SK-N-SH (cell line): Measurements from ENCODE around the gene ARHGEF1. TPM values are rescaled to one million over a fixed set of nuclear protein-coding genes. Genes with fewer than 3 reads are reported as not detected.
A peak's percentile ranks its signal among the peaks of the same experiment; 100 is the strongest.

Experiments
- CTCF ChIA-PET: fragments of 300-600, 350-600 bp; formaldehyde crosslinking; extraction: SDS; loops from one replicate; lab custom pipeline; 2021; lab: Yijun Ruan, JAX
- POLR2A ChIA-PET: fragments of 350-600 bp; sonication (Branson Sonifier 250); formaldehyde crosslinking; extraction: SDS; loops from one replicate; lab custom pipeline; 2020; ENCODE audit warnings: antibody characterized with exemption, inconsistent platforms; lab: Yijun Ruan, JAX
- DNase-seq: peaks from one replicate; pipeline ENCODE4 v3.0.0; 2012
- H2AFZ ChIP-seq: fragments of 200-600 bp; sonication (generic); 2 replicates; pipeline ENCODE4 v1.8.1; 2016; ENCODE audit warnings: antibody characterized with exemption, mild to moderate bottlenecking, low read depth
- H3F3A ChIP-seq: fragments of 200-600 bp; sonication (generic); replicated peaks from 2 replicates; pipeline ENCODE3; 2016; ENCODE audit warnings: antibody characterized with exemption, mild to moderate bottlenecking; ENCODE audit not compliant: insufficient read depth
- H3K27ac ChIP-seq, 2 experiments: fragments of 200-500 bp in 1 of 2; fragments of 200-600 bp in 1 of 2; sonication (Bioruptor generic) in 1 of 2; sonication (generic), shearing (Covaris generic) in 1 of 2; 2 replicates each; pipeline versions ENCODE4 v1.5.1 to v1.6.1; 2014 to 2016; ENCODE audit warnings: low read depth in 2 of 2, inconsistent platforms in 1 of 2, low read length in 1 of 2, mild to moderate bottlenecking in 1 of 2, mixed read lengths in 1 of 2
- H3K27me3 ChIP-seq: fragments of 200-600 bp; sonication (generic), shearing (Covaris generic); 2 replicates; pipeline ENCODE4 v1.6.1; 2016; ENCODE audit warnings: mixed run types; ENCODE audit not compliant: insufficient read depth
- H3K36me3 ChIP-seq, 2 experiments: fragments of 200-500 bp in 1 of 2; fragments of 200-600 bp in 1 of 2; sonication (Bioruptor generic) in 1 of 2; sonication (generic) in 1 of 2; replicated peaks in 1 of 2; 2 replicates each; pipeline versions ENCODE3 to v1.5.1; 2014 to 2016; ENCODE audit warnings: low read length in 1 of 2, mild to moderate bottlenecking in 1 of 2; ENCODE audit not compliant: insufficient read depth in 2 of 2, control insufficient read depth in 1 of 2
- H3K4me1 ChIP-seq, 2 experiments: fragments of 200-500 bp in 1 of 2; fragments of 200-600 bp in 1 of 2; sonication (Bioruptor generic) in 1 of 2; sonication (generic), shearing (Covaris generic) in 1 of 2; 2 replicates each; pipeline versions ENCODE4 v1.5.1 to v1.6.1; 2014 to 2016; ENCODE audit warnings: low read depth in 1 of 2, low read length in 1 of 2, mixed run types in 1 of 2; ENCODE audit not compliant: insufficient read depth in 2 of 2, control insufficient read depth in 1 of 2
- H3K4me2 ChIP-seq: fragments of 200-600 bp; sonication (generic), shearing (Covaris generic); 2 replicates; pipeline ENCODE4 v1.6.1; 2017; ENCODE audit warnings: mixed run types
- H3K4me3 ChIP-seq, 2 experiments: fragments of 200-500 bp in 1 of 2; fragments of 200-600 bp in 1 of 2; sonication (Bioruptor generic) in 1 of 2; sonication (generic), shearing (Covaris generic) in 1 of 2; 2 replicates each; pipeline versions ENCODE4 v1.5.1 to v1.8.1; 2014 to 2016; ENCODE audit warnings: low read depth in 2 of 2, inconsistent platforms in 1 of 2, low read length in 1 of 2, mild to moderate bottlenecking in 1 of 2, mixed read lengths in 1 of 2, moderate library complexity in 1 of 2
- H3K79me2 ChIP-seq: fragments of 200-600 bp; sonication (generic); 2 replicates; pipeline ENCODE4 v1.8.1; 2017; ENCODE audit warnings: mild to moderate bottlenecking; ENCODE audit not compliant: insufficient read depth
- H3K9ac ChIP-seq: fragments of 200-600 bp; sonication (generic); 2 replicates; pipeline ENCODE4 v1.6.1; 2017; ENCODE audit warnings: mixed run types
- H3K9me2 ChIP-seq: fragments of 200-600 bp; sonication (generic); 2 replicates; pipeline ENCODE4 v1.6.1; 2017; ENCODE audit warnings: mixed run types
- H3K9me3 ChIP-seq: fragments of 200-600 bp; sonication (generic); 2 replicates; pipeline ENCODE4 v1.6.1; 2017; ENCODE audit warnings: mixed run types, mild to moderate bottlenecking, moderate library complexity
- H4K20me1 ChIP-seq: fragments of 200-600 bp; sonication (generic); 2 replicates; pipeline ENCODE4 v1.6.1; 2017; ENCODE audit warnings: mild to moderate bottlenecking, mixed run types; ENCODE audit not compliant: insufficient read depth
- CHD2 ChIP-seq: fragments of 150-350 bp; IDR thresholded peaks from 2 replicates; pipeline ENCODE4 v1.6.1; 2018; ENCODE audit warnings: low read length; ENCODE audit not compliant: partially characterized antibody
- EP300 ChIP-seq, 2 experiments: IDR thresholded peaks; 2 replicates each; pipeline versions ENCODE4 v1.4.0 to v1.6.1; 2012; ENCODE audit warnings: borderline replicate concordance in 1 of 2, low read depth in 1 of 2, low read length in 1 of 2
- FOXJ3 ChIP-seq: sonication (generic); formaldehyde crosslinking; IDR thresholded peaks from 2 replicates; pipeline ENCODE4 v1.5.1; 2020; ENCODE audit warnings: mild to moderate bottlenecking, missing genetic modification reagents
- GATA2 ChIP-seq: sonication (generic); formaldehyde crosslinking; IDR thresholded peaks from 2 replicates; pipeline ENCODE4 v1.5.0; 2020; ENCODE audit warnings: mild to moderate bottlenecking, missing genetic modification reagents
- JUND ChIP-seq: IDR thresholded peaks from 2 replicates; pipeline ENCODE4 v1.4.0; 2012
- MEF2A ChIP-seq: IDR thresholded peaks from 2 replicates; pipeline ENCODE4 v1.4.0; 2012; ENCODE audit warnings: low read depth, borderline replicate concordance
- POLR2AphosphoS5 ChIP-seq: IDR thresholded peaks from 2 replicates; pipeline ENCODE4 v1.6.1; 2012; ENCODE audit warnings: low read depth, low read length
- RAD21 ChIP-seq: IDR thresholded peaks from 2 replicates; pipeline ENCODE4 v1.6.1; 2012; ENCODE audit warnings: mild to moderate bottlenecking, low read length
- RXRA ChIP-seq: IDR thresholded peaks from 2 replicates; pipeline ENCODE4 v1.4.0; 2012; ENCODE audit warnings: low read depth, mild to moderate bottlenecking, borderline replicate concordance
- SMC3 ChIP-seq: IDR thresholded peaks from 2 replicates; pipeline ENCODE4 v1.6.1; 2012; ENCODE audit warnings: low read depth, low read length, improper control_type of control experiment
- TCF12 ChIP-seq: IDR thresholded peaks from 2 replicates; pipeline ENCODE4 v1.4.0; 2012
- ZBTB33 ChIP-seq: IDR thresholded peaks from 2 replicates; pipeline ENCODE4 v1.4.0; 2012; ENCODE audit warnings: low read depth, borderline replicate concordance
- WGBS: methylation state at CpG from one replicate; pipeline ENCODE4 v1.1.6; 2017; ENCODE audit warnings: low lambda C conversion rate; 5-methylcytosine and 5-hydroxymethylcytosine counted together
- polyA plus RNA-seq, 3 experiments: library from polyadenylated mRNA; depleted of rRNA; stranded (reverse); fragments of >200 nt; gene quantifications; 2 replicates each; pipeline ENCODE4 v1.2.3, GENCODE V29; 2012
- TF ChIP-seq, protein P1 (sequence below): IDR thresholded peaks from 2 replicates; pipeline ENCODE4 v1.6.1; 2012; ENCODE audit warnings: mild to moderate bottlenecking, low read depth, low read length, moderate library complexity
- TF ChIP-seq, protein P2 (sequence below): fragments of 200-600 bp; sonication (generic); IDR thresholded peaks from 2 replicates; pipeline ENCODE4 v1.6.1; 2017; ENCODE audit warnings: antibody characterized with exemption, mild to moderate bottlenecking, moderate library complexity

ARHGEF1 gene
- polyA plus RNA-seq, 1 of the 3 experiments (the other 2 are of a cell fraction): 102 TPM

DNA sequence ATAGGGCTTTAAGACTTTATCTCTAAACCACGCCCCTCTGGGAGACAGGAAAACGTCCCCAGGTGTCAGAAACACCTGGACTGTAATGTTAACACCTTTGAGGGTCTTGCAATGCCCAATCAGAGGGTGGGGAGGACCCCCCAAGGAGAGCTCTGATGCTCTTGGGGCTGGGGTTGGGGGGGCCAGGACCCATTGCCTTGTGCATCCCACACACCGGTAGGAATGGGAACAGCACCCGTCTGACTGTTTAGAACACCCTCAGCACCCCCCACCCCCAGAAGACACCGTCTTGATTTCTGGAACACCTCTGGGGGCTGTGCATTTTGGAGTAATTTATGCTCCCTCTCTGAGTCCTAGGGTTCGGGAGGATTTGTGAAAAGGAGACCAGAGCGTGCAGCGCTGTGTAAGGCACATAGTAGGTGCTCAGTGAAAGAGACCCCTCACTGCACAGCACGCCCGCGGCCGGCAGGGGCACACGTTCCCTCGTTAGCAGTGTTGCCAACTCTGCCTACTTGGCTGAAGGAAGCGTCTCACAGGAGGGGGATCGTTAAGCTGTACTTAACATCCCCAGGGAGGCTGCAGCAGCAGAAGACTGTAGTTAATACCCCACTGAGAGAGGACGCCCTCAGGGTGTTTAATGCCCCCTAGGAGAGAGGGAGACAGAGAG lies 48.1 kb downstream of the ARHGEF1 start:
- no peak for DNase-seq
- Histone ChIP-seq H3K4me2 (no peak overlapping the region), H3K9me3 (no peaks in the 10 kb centered on the region), H2AFZ (no peak overlapping the region), H3F3A (no peaks in the 10 kb centered on the region), H3K4me1 (peaks cover 0 to 14% of the 10 kb centered on the region in 2 experiments; a peak in 2 of 4 replicates), H3K36me3 (no peaks in the 10 kb centered on the region), H4K20me1 (0 out of 2 replicates have a peak, but pooled peaks cover 3% of the 10 kb centered on the region), H3K27me3 (peaks cover 24% of the 10 kb centered on the region), H3K79me2 (no peaks in the 10 kb centered on the region), H3K9ac (no peak overlapping the region), H3K9me2 (no peaks in the 10 kb centered on the region), H3K4me3 (no peak overlapping the region), H3K27ac (no peak overlapping the region)
- ChIA-PET CTCF (interaction anchor here (0.9 to 2.3 kb wide), 5 partner anchors 20 to 72 kb away, joined by 3 to 6 read pairs (median 4); no protein-coding TSS in a partner anchor), POLR2A (interaction anchor here (0.8 kb wide), 1 partner anchor 107 kb away, joined by 3 read pairs; no protein-coding TSS in a partner anchor)
- TF ChIP-seq, protein P1, sequence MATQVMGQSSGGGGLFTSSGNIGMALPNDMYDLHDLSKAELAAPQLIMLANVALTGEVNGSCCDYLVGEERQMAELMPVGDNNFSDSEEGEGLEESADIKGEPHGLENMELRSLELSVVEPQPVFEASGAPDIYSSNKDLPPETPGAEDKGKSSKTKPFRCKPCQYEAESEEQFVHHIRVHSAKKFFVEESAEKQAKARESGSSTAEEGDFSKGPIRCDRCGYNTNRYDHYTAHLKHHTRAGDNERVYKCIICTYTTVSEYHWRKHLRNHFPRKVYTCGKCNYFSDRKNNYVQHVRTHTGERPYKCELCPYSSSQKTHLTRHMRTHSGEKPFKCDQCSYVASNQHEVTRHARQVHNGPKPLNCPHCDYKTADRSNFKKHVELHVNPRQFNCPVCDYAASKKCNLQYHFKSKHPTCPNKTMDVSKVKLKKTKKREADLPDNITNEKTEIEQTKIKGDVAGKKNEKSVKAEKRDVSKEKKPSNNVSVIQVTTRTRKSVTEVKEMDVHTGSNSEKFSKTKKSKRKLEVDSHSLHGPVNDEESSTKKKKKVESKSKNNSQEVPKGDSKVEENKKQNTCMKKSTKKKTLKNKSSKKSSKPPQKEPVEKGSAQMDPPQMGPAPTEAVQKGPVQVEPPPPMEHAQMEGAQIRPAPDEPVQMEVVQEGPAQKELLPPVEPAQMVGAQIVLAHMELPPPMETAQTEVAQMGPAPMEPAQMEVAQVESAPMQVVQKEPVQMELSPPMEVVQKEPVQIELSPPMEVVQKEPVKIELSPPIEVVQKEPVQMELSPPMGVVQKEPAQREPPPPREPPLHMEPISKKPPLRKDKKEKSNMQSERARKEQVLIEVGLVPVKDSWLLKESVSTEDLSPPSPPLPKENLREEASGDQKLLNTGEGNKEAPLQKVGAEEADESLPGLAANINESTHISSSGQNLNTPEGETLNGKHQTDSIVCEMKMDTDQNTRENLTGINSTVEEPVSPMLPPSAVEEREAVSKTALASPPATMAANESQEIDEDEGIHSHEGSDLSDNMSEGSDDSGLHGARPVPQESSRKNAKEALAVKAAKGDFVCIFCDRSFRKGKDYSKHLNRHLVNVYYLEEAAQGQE: no peak
- TF ChIP-seq TCF12: no peak
- TF ChIP-seq, protein P2, sequence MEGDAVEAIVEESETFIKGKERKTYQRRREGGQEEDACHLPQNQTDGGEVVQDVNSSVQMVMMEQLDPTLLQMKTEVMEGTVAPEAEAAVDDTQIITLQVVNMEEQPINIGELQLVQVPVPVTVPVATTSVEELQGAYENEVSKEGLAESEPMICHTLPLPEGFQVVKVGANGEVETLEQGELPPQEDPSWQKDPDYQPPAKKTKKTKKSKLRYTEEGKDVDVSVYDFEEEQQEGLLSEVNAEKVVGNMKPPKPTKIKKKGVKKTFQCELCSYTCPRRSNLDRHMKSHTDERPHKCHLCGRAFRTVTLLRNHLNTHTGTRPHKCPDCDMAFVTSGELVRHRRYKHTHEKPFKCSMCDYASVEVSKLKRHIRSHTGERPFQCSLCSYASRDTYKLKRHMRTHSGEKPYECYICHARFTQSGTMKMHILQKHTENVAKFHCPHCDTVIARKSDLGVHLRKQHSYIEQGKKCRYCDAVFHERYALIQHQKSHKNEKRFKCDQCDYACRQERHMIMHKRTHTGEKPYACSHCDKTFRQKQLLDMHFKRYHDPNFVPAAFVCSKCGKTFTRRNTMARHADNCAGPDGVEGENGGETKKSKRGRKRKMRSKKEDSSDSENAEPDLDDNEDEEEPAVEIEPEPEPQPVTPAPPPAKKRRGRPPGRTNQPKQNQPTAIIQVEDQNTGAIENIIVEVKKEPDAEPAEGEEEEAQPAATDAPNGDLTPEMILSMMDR: peak; percentile 20
- WGBS: 41% methylated on average over 14 of the region's 17 CpGs

- Histone ChIP-seq H3K9me3 (no peaks in the 10 kb centered on the region), H3K4me3 (no peak overlapping the region), H3K27me3 (peaks cover 24% of the 10 kb centered on the region), H3K79me2 (no peaks in the 10 kb centered on the region), H3K4me2 (no peak overlapping the region), H2AFZ (no peak overlapping the region), H3K4me1 (peaks cover 0 to 14% of the 10 kb centered on the region in 2 experiments; a peak in 2 of 4 replicates), H3K36me3 (no peaks in the 10 kb centered on the region), H3F3A (no peaks in the 10 kb centered on the region), H4K20me1 (0 out of 2 replicates have a peak, but pooled peaks cover 3% of the 10 kb centered on the region), H3K9me2 (no peaks in the 10 kb centered on the region), H3K9ac (no peak overlapping the region), H3K27ac (no peak overlapping the region)
- CTCF ChIA-PET: interaction anchor here (0.9 to 3.0 kb wide), 2 partner anchors 59 to 73 kb away, joined by 4 to 17 read pairs; no protein-coding TSS in a partner anchor
- no peak for DNase-seq
- POLR2A ChIA-PET: no interaction called here
- 53% methylated on average over 11 of the region's 11 CpGs for WGBS
- TF ChIP-seq MEF2A: no peak
- no peak for TF ChIP-seq GATA2 (CRISPR knock-in tag)
- TF ChIP-seq POLR2AphosphoS5: no peak
- no peak for TF ChIP-seq CHD2
- no peak for TF ChIP-seq FOXJ3 (CRISPR knock-in tag)
- TF ChIP-seq JUND: no peak
- no peak for TF ChIP-seq SMC3
- no peak for TF ChIP-seq RXRA
- TF ChIP-seq, protein P1: no peak
- no peak for TF ChIP-seq RAD21
- TF ChIP-seq EP300 (IDR thresholded peaks at IDR 0.05; ENCODE audit: borderline replicate concordance in 1 of 2, low read depth in 1 of 2, low read length in 1 of 2): no peak
- TF ChIP-seq ZBTB33: no peak
These were observed 49.3 kb downstream of the ARHGEF1 start for GRCh38 chr19:41932259-41932719.
